ENCODE measurements around the gene ABHD4.
A peak's percentile ranks its signal among the peaks of the same experiment; 100 is the strongest.
"Not testable (repeated sequence)": the region's sequence is repeated elsewhere in the genome, so short reads cannot be mapped to it uniquely, and the experiment has no call there.

The ABHD4 gene

DNA sequence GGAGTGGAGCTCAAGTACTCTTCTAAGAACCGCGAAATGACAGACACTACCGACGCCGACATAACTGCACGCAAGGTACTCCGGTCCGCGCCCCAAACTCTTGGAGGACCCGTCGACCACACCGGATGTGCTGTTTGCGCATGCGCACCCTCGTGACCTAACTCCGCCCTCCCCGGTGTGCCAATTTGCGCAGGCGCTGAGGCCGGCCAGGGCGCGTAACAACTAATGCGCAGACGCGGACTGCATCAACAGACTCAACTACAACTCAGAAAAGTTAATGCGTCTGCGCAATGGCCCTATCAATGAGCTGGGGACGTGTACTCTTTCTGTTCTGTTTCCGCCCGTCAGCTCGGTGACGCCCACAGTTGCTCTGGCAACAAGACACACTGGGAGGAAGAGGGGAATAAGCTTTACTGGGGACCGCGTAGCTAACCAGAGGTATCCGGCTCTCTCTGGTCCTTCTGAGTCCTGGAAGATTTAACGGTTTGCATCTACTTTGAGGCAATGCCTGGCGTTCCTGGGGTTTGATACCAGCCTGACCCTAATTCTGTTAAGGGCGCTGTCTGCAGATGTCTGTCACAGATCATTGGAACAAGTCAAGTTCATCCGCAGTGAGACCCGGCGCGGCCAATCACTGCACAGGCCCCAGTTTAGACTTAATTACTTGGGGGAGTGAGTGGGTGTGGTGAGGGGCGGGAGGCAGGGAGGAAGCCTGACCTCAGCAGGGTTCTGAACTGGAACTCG, 8.8 kb upstream of the ABHD4 start, which contains the start of gene DAD1:
Gene DAD1 (minus strand): TSS at position 129 of the 744 bp plus-strand sequence. CDS start 67 bp downstream, at position 62.
- DNase-seq (ENCODE audit: low read depth), result peak; percentile 99

DNA sequence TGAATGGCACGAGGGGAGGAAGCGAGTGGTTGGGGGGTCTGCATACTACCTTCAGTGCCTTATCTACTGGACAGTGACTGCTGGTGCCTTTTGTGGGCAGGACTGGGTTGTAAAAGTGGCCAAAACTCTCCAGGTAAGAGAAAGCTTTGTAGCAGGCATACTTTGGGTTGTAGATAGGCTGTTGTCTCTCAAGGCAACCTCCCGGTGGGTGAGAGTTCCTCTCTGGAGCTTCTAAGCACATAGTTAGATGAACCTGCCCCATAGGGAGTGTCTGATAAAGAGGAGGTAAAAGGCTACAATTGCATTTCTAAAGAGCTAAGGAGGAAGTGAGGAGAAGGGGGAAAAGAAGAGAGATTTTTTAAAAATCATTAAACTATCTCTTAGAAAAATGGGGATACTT, 4.9 kb upstream of the ABHD4 start:
- DNase-seq (ENCODE audit: low read depth), result no peak

DNA sequence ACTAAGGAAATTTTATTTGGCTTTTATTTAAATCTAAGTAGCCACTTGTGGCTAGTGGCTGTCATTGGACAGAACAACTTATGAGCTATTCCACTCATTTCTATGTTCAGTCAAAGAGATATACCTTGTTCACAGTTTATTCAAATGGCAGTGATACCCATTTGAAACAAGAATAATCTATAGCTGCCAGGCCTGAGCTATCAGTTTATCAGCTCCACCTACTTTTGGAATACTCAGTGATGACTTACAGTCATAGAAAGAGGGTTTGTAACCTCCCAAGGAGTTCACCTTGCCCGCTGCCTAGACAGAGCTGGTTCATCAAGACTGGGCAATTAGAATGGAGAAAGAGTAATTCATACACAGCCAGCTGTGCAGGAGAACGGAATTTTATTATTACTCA, 4.5 kb upstream of the ABHD4 start:
- no peak for DNase-seq (ENCODE audit: low read depth)

DNA sequence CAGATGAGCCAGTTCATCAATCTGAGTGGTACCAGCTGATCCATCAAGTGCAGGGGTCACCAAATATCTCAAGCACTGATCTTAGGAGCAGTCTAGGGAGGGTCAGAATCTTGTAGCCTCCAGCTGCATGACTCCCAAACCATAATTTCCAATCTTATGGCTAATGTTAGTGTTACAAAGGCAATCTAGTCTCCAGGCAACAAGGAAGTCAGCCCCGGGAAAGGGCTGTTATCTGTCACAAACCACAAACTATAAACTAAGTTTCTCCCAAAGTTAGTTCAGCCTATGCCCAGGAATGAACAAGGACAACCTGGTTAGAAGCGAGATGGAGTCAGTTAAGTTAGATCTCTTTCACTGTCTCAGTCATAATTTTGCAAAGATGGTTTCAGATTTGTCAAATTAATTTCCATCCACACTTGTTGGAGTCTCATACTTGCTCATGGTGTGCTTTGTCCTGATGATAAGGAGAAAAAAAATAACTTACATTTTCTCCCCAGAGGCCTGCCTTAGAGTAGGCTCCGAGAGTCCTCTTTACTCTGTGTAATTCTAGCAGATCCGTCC, 3.9 kb upstream of the ABHD4 start:
- DNase-seq (ENCODE audit: low read depth), result peak; percentile 35

DNA sequence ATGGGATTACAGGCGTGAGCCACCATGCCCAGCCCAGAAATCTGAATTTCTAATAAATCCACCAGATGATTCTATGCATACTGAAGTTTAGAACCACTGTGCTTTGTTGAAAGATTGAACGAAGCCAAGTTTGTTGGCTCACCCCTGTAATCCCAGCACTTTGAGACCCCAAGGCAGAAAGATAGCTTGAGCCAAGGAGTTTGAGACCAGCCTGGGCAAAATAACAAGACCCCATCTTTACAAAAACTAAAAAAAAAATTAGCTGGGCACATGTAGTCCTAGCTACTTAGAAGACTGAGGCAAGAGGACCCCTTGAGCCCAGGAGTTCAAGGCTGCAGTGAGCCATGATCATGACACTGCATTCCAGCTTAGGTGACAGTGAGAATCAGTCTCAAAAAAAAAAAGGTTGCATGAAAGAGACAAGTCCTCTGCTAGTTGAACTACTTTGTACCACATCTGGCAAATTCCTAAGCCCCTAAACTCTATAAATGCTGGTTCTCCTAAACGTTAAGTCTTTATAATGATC, 1.7 kb upstream of the ABHD4 start:
- DNase-seq (ENCODE audit: low read depth), result no peak

DNA sequence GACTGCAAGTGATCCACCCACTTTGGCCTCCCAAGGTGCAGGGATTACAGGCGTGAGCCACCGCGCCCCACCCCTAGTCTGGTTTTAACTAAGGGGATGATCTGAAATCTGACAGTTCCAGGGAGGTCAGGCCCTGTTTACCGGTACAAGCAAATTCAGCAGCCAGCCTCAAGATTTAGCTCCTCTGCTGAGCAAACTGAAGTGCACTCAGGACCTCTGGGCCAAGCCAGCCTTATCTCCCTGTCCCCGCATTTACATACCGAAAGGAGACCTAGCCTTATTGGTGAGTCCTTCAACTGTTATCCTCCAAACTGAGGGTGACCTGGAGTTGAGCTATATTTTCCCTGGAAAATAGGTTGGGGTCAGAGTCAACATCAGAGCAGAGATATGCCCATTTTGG, 835 bp upstream of the ABHD4 start:
- DNase-seq (ENCODE audit: low read depth), result no peak

DNA sequence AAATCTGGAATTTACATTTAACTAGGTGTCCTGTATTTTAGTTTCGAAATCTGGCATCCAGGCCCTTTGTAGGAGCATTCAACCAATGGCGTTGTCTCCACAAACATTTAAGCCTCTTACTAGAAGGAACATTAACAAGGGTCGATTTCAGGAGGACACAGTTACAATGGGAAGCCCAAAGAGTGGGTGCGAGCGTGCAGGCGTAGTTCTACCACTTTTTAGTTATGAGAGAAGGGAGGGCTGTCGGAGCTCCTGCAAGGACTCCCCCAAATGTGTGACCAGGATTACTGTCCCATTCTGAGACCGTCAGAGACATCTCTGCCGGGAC, 365 bp upstream of the ABHD4 start:
- no peak for DNase-seq (ENCODE audit: low read depth)

DNA sequence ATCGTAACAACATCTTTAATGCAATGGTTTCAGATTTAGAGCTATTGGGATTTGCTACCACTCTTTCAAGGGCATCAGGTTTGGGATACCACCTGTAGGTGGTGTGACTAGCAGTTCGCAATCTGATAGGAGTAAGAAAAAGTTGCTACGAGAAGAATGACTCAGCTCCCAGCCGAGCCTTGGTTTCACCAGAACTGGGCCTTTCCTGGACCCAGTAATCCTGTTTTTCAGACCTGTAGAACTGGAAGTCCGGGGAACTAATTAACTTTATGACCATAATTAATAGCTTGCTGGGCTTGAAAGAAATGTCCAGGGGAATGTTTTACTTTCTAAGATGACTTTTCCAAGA, 770 bp downstream of the ABHD4 start:
- DNase-seq (ENCODE audit: low read depth), result peak; percentile 79

DNA sequence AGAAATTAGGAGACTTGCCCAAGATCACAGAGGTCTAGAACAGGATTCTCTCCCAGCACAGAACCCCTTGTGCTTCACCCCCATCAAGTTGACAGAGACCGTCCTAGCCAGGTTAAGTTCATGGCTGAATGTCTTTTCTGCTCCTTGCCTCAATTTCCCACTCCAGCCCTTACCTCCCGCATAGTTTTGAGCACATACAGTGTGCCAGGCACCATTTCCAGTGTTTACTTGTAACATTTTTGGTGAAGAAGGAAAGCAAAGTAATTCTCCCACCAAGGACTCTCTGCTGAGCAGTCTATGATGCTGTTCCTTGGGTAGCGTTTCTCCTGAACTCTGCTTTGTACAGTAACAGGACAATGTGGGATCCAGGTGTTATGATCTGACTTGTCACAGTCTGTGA, 1.2 kb downstream of the ABHD4 start:
- no peak for DNase-seq (ENCODE audit: low read depth)

DNA sequence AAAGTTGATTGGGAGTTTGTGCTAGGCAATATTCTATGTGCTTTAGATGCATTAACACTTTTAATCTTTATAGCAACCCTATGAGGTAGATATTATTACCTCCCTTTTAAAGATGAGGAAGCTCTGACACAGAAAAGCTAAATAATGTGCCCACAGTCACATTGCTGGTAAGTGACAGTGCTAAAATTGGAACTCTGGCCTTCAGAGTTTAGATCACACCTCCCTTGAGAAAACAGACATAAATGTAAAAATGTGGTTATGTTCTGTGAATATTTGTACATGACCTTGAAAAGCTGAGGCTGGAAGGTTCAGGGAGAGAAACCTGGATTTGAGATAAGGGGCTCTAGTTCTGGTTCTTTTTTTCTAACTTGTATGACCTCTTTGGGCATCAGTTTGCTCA, 1.9 kb downstream of the ABHD4 start:
- no peak for DNase-seq (ENCODE audit: low read depth)

DNA sequence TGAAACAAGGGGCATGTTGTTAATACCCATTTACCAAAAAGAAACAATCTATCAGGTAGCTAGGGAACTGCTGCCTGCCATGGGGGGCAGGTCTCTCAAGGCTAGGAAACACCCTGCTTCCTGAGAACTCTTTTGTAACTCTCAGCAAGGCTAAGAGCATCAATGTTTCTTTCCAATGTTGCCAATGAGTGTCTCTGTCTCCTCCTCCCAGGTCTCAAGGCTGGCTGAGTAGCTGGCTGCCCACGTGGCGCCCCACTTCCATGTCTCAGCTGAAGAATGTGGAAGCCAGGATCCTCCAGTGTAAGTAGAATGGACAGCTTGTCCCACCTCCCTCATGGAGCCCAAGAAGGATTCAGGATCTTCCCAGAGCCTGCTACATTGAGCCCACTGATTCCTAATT, 3.4 kb downstream of the ABHD4 start:
- no peak for DNase-seq (ENCODE audit: low read depth)

DNA sequence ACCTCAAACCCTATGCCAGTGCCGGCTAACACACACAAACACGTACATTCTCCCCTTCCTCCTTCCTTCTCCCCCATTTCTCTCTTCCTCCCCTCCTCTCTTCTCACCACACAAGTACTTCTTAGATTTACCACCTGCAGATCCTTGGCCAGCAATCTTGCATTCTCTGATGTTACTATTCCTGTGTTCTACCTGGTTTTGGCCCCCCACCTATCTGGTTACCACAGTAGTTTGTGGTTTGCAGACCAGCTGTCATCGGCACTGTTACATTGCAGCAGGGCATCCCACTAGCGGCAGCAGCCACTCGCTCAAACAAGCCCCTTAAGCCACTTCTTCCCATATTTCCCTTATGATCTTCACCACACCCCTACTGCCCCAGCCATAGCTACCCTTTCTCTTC, 3.9 kb downstream of the ABHD4 start:
- no peak for DNase-seq (ENCODE audit: low read depth)

DNA sequence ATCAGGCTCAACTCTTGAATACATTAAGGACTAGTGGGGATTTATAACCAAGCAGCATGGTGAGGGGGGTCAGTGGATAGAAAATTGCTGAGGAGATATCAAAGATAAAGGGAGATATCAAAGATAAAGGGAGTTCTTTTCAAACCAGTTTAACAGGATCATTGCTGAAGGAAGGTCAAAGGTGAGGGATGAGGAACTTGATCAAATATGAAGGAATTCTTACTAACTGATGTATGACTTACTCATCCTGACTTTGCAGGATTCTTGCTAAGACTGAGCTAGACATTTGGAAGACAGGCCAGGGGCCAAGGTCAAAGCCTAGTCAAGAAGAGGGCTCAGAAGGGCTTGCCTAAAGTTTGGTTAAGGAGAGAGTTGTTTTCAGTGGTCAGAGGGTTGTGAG, 4.8 kb downstream of the ABHD4 start:
- DNase-seq (ENCODE audit: low read depth), result peak; percentile 81

DNA sequence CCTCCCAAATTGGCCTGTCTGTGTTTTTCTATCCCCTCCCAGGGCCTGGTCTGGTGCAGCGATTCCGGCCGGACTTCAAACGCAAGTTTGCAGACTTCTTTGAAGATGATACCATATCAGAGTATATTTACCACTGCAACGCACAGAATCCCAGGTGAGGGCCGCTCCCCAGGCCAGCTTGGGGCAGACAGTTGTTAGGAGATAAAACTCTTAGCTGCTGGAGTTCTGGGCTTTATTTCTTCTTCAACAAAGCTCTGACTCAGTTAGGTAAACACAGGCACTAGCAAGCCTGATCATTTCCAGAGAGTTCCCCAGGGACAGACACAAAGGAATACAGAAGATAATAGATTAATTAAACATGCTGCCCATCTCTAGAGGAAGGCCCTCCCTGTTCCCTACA, 8.3 kb downstream of the ABHD4 start:
- no peak for DNase-seq (ENCODE audit: low read depth)

DNA sequence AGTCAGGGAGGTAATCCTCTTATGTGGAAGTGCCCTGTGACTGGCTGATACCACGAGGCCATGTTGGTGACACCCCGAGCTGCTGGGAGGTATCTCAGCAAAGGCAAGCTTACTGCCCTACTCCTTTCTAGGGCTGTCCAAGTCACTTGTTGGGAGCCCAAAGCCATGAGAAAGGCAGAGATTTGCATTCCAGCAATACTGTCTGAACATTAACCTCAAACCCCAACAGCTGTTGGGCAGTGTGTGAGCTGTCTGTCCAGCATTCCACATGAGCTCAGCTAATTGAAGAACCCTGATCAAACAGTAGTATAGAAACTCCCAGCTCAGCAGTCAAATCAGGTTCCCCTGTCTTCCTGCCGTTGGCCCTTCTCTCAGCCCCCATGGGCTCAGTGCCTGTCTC, 9.2 kb downstream of the ABHD4 start:
- no peak for DNase-seq (ENCODE audit: low read depth)

DNA sequence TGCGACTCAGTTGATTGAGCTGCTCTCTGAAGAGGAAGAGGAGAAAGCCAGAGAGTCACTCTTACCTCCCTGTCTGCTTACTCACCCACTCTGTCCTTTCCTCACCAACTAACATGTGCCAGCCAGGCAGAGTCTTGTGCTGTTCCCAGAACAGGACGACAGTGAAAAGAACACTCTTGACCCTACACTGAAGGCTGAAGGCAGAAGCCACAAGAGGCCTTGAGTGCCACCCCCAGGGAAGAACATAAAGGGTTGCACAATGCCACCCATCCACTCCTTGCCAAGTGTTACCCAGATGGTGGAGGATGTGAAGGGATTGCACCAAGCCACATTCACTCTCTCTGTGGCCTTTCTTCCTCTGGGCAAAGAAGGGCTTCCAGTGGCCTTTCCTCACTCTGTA, 12.8 kb downstream of the ABHD4 start:
- DNase-seq (ENCODE audit: low read depth), result no peak

DNA sequence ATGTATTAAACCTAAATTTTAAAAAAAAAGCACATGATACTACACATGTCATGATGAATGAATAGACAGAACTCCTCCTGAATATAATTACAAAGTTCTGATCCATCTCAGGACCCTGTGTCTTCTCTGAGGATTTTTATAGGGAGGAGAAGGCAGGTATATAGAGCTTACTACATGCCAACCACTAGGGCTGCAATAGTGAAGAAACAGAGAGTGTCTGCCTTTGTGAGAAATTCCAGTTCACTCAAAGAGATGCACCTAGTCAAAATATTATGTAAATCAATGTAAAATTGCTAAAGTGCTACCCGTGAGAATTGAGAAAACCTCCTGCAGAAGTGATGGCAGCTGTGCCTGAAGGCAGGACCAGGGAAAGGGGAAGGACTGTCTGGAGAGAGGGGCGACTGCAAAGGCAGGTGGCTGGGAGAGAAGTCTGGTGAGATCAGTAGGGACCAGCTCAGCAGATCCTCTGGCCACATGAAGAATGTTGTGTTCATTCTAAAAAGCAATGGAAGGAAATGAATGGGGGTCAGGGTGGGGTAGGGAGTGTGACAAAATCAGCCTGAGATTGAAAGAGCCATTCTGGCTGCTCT, 15.1 kb downstream of the ABHD4 start:
- DNase-seq (ENCODE audit: low read depth), result peak; percentile 15

DNA sequence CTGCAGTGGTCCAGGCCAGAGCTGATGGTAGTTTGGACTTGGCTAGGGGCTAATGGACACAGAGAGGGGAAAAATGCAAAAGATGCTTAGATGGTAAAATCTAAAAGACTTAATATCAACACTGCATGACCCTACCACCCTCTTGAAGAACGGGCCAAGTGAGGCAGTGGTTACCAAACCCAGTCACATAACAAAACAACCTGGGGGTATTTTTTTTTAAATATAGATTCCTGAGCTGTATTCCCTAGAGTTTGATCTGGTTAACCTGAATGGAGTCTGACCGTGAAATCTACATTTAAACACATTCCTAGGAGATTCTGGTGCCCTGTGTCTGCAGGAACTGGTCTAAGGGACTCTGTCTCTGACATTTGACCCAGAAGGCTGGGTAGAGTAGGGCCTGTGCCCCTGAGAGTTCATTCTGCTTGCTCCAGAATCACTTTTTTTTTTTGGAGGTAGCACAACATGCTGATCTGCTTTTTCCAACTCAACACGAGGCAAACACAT, 15.7 kb downstream of the ABHD4 start:
- no peak for DNase-seq (ENCODE audit: low read depth)

DNA sequence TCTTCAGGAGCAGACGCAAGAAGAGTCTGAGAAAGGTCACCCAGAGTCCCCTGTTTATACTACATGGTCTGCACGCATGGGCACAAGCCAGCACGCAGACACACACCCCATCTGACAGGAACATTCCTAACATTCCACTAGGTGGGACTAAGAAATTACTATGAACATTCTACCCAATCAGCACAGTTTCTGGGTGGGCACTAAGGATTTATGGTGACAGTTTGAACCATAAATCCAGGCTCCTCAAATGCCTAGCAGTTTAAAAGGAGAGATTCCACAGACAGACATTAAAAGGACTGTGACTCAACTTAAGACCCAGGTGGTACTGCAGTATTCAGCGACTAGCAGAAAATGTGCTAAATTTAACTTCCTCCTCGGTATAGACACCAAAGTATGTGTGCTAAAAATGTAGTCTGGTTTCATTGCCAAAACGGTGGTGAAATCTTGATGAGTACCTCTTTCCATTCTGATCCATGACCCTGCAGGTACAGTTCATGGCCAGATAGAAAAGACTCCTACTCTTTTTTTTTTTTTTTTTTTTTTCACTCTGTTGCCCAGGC, 16.2 kb downstream of the ABHD4 start:
- DNase-seq (ENCODE audit: low read depth), result peak; percentile 95

DNA sequence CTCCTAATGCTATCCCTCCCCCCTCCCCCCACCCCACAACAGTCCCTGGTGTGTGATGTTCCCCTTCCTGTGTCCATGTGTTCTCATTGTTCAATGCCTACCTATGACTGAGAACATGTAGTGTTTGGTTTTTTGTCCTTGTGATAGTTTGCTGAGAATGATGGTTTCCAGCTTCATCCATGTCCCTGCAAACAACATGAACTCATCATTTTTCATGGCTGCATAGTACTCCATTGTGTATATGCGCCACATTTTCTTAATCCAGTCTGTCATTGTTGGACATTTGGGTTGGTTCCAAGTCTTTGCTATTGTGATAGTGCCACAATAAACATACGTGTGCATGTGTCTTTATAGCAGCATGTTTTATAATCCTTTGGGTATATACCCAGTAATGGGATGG, 17.7 kb downstream of the ABHD4 start:
- not testable (repeated sequence) for DNase-seq (ENCODE audit: low read depth)

DNA sequence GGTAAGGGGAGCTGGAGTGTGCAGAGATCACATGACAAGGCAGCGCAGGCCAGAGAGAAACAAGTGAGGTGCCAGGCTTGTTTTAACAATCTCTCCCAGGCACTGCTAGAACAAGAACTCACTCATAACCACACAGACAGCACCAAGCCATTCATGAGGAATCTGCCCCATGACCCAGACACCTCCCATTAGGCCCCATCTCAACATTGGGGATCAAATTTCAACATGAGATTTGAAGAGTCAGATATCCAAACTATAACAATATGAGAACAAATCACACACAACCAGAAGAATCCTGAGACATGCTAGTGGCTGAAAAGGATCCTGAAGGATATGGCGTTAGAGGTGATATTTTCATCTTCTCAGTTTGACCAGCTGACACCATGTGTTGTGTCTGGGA, 24.2 kb downstream of the ABHD4 start:
- DNase-seq (ENCODE audit: low read depth), result no peak

DNA sequence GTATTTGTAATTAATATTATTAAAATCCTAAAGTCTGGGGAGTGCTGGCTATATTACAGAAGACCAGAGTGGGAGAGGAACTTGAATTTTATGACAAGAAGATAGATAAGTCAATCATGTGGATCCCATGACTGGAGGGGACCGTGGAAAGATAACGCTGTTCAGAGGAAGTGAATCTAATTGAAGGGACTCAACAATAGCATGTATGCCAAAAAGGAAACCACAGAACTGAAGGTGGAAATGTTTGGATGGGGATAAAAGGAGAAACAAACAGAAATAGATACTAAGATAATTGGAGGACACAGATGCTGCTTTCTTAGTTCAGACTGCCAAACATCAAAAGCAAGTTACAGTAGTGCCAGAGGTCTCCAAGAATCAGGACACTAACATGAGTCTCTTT, 24.9 kb downstream of the ABHD4 start:
- no peak for DNase-seq (ENCODE audit: low read depth)

DNA sequence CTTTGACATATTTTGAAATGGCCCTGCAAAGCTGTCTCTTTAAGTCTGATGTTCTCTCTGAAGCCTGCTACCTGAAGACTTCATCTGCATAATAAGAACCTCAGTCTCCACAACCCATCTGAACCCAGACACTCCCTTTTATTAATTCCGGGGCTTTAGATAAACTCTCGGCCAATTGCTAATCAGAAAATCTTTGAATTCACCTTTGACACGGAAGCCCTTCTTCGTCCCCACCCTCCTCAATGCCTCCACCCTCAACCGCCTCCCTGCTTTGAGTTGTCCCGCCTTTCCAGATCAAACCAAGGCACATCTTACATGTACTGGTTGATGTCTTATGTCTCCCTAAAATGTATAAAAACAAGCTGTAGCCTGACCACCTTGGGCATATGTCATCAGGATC, 28.5 kb downstream of the ABHD4 start:
- no peak for DNase-seq (ENCODE audit: low read depth)

Measured in ELR (cell line).